GM23248 (cell line): ENCODE results near the gene SPACA4.

Source experiments
- EZH2 ChIP-seq: fragments of 200-600 bp; sonication (generic); IDR thresholded peaks from 2 replicates; pipeline ENCODE4 v1.6.1; 2018; ENCODE audit warnings: antibody characterized with exemption, mild to moderate bottlenecking; ENCODE audit not compliant: insufficient read depth, poor library complexity, severe bottlenecking
- EZH2phosphoT487 ChIP-seq: fragments of 200-600 bp; sonication (generic); IDR thresholded peaks from 2 replicates; pipeline ENCODE4 v1.6.1; 2018; ENCODE audit warnings: antibody characterized with exemption, moderate library complexity, mild to moderate bottlenecking, low read depth; ENCODE audit not compliant: insufficient read depth

DNA sequence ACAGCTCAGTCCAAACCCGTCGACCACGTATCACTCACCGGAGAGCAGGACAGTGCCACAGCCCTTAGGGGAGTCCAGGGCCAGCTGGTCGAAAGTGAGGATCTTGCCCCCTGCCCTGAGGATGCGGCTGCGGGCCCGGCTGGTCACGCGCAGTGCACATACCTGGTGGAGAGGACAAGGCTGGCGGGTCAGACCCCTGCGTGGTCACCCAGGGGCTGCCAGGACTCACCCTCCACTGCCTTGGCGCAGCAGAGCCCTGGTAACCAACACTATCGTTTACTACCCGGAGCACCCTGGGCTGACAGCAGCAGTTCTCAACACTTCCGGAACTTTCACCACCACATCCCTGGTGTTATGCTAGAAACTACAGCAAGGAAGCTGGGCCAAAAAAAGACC is 9.5 kb downstream of the SPACA4 start:
- TF ChIP-seq EZH2 = no peak
- TF ChIP-seq EZH2phosphoT487 = no peak
